LNCAP (cell line): ENCODE measurements around the gene SPCS1.

ENCODE experiments used
- CTCF ChIP-seq: fragments of 450-650 bp; IDR thresholded peaks from 2 replicates; pipeline ENCODE4 v1.5.1; 2017; ENCODE audit warnings: mild to moderate bottlenecking

SPCS1 gene

GRCh38 chr3:52696830-52697631, 8.9 kb upstream of the SPCS1 start:
- TF ChIP-seq CTCF = no peak

- TF ChIP-seq CTCF = no peak
Measured at GRCh38 chr3:52697632-52697965, 8.3 kb upstream of the SPCS1 start.

- no peak for TF ChIP-seq CTCF
Measured at GRCh38 chr3:52703341-52703740, 2.6 kb upstream of the SPCS1 start.

GRCh38 chr3:52704611-52705437, 1.1 kb upstream of the SPCS1 start:
- TF ChIP-seq CTCF = no peak

GRCh38 chr3:52705438-52705687, 543 bp upstream of the SPCS1 start:
- no peak for TF ChIP-seq CTCF

GRCh38 chr3:52707585-52707984, 1.7 kb downstream of the SPCS1 start:
- TF ChIP-seq CTCF = no peak

GRCh38 chr3:52710512-52710911, 4.6 kb downstream of the SPCS1 start:
- TF ChIP-seq CTCF = no peak
